Skeletal muscle tissue (tissue), 4 donors: ENCODE results near the gene S100Z. TPM values are rescaled to one million over a fixed set of nuclear protein-coding genes. Genes with fewer than 3 reads are reported as not detected.

Experiments used
- H3K27ac ChIP-seq: one replicate; pipeline ENCODE4 v1.7.0; 2013; ENCODE audit warnings: mild to moderate bottlenecking, low read depth, low read length, inconsistent platforms
- H3K27me3 ChIP-seq, 3 donors: one replicate each; pipeline ENCODE4 v1.7.0; 2013; ENCODE audit warnings: low read length in 3 of 3; ENCODE audit not compliant: control insufficient read depth in 3 of 3, insufficient read depth in 3 of 3
- H3K36me3 ChIP-seq, 3 donors: one replicate each; pipeline ENCODE4 v1.7.0; 2013; ENCODE audit warnings: low read length in 3 of 3; ENCODE audit not compliant: control insufficient read depth in 3 of 3, insufficient read depth in 3 of 3
- H3K4me1 ChIP-seq, 3 donors: one replicate each; pipeline ENCODE4 v1.7.0; 2013; ENCODE audit warnings: low read length in 3 of 3, mild to moderate bottlenecking in 3 of 3; ENCODE audit not compliant: control insufficient read depth in 3 of 3, insufficient read depth in 3 of 3
- H3K4me3 ChIP-seq, 3 donors: one replicate each; pipeline ENCODE4 v1.7.0; 2013; ENCODE audit warnings: low read length in 3 of 3
- H3K9ac ChIP-seq, 3 donors: one replicate each; pipeline ENCODE4 v1.7.0; 2013; ENCODE audit warnings: low read length in 3 of 3, mild to moderate bottlenecking in 3 of 3, moderate library complexity in 2 of 3, low read depth in 1 of 3
- H3K9me3 ChIP-seq, 3 donors: one replicate each; pipeline ENCODE4 v1.7.0; 2013; ENCODE audit warnings: low read length in 3 of 3; ENCODE audit not compliant: control insufficient read depth in 3 of 3
- total RNA-seq: library from RNA; depleted of rRNA; stranded (reverse); fragments of >200 nt; gene quantifications from one replicate; pipeline ENCODE4 v1.2.3, GENCODE V29; 2014
- donor health status: Osteomylitis.

The S100Z gene
- not detected for total RNA-seq

DNA sequence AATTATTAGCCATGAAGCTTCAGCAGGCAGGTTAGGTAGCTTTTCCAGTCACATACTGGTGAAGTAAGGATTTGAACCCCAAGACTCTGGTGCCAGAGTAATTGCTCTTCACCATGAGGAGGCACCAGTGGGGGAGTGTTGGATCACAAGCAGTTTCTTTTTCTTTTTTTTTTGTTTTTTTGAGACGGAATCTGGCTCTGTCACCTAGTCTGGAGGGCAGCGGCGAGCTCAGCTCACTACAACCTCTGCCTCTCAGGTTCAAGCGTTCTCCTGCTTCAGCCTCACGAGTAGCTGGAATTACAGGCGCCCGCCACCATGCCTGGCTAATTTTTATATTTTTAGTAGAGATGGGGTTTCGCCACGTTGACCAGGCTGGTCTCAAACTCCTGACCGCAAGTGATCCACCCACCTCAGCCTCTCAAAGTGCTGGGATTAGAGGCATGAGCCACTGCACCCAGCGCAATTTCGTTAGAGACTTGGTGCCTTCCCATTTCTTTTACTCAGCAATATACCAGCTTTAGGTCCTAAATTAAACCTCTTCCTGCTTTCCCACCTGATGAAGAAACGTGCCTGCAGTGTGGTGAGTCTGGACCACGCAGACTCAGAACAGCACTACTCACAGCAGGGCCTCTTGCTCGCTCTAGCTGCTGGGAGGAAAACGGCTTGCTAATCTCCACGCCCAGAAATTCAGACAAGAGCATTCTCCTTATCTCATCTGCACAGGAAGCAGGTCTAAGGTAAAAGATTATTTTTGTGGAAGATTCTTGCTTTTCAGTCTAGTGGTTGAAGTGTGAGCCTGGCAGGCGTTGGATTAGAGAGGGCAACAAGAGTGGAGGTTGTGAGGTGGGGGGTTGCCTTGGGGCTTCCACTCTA, at the start of gene S100Z:
TSS of gene S100Z (plus strand) at position 596 of the 873 bp plus-strand sequence. CDS start 25,346 bp downstream, outside the sequence.
- peaks cover 0 to 3% (median 0%) of the 10 kb centered on the region in 3 donors for H3K4me1 ChIP-seq
- no peaks in the 10 kb centered on the region for H3K27me3 ChIP-seq
- no peak within 1 kb of the TSS for H3K27ac ChIP-seq
- H3K9ac ChIP-seq, result no peak within 1 kb of the TSS
- no peaks in the 10 kb centered on the region for H3K36me3 ChIP-seq
- H3K9me3 ChIP-seq, result no peaks in the 10 kb centered on the region
- no peak within 1 kb of the TSS for H3K4me3 ChIP-seq

- Histone ChIP-seq H3K4me1 (no peaks in the 10 kb centered on the region), H3K4me3 (no peak overlapping the region), H3K27me3 (no peaks in the 10 kb centered on the region), H3K9me3 (no peaks in the 10 kb centered on the region), H3K27ac (no peak overlapping the region), H3K9ac (no peak overlapping the region), H3K36me3 (no peaks in the 10 kb centered on the region)
Measured at GRCh38 chr5:76800579-76800978, 49.2 kb upstream of the S100Z start.

GRCh38 chr5:76801159-76801802, 48.5 kb upstream of the S100Z start:
- Histone ChIP-seq H3K9ac (no peak overlapping the region), H3K4me1 (no peaks in the 10 kb centered on the region), H3K27ac (no peak overlapping the region), H3K27me3 (no peaks in the 10 kb centered on the region), H3K4me3 (no peak overlapping the region), H3K9me3 (no peaks in the 10 kb centered on the region), H3K36me3 (no peaks in the 10 kb centered on the region)

DNA sequence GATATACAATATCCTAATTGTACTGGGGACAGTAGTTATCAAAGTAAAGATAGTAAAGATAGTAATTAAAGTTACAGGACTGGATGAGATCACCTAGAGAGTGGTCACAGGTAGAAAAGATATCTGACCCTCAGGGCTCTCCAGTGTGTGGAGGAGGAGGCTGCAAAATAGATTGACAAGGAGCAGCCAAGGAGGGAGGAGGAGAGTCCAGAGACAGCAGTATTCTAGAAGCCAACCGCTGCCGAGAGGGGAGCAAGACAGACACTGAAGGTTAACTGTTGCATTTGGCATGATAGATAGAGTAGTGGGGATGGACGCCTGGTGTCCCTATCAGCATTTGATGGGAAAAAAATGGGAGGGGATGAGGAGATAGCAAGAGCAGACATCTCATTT, 48.0 kb upstream of the S100Z start:
- no peak overlapping the region for H3K9ac ChIP-seq

GRCh38 chr5:76804266-76804665, 45.5 kb upstream of the S100Z start:
- Histone ChIP-seq H3K9ac (no peak overlapping the region), H3K36me3 (no peaks in the 10 kb centered on the region)

More for the DNA sequence above, 48.0 kb upstream of the S100Z start:
- H3K27me3 ChIP-seq, result no peaks in the 10 kb centered on the region
- H3K27ac ChIP-seq, result no peak overlapping the region
- H3K9me3 ChIP-seq, result no peaks in the 10 kb centered on the region
- H3K36me3 ChIP-seq, result no peaks in the 10 kb centered on the region
- H3K4me3 ChIP-seq, result no peak overlapping the region
- no peaks in the 10 kb centered on the region for H3K4me1 ChIP-seq

GRCh38 chr5:76805821-76806505, 43.9 kb upstream of the S100Z start:
- Histone ChIP-seq H3K9ac (no peak overlapping the region), H3K27me3 (no peaks in the 10 kb centered on the region), H3K36me3 (no peaks in the 10 kb centered on the region), H3K4me3 (no peak overlapping the region), H3K4me1 (no peaks in the 10 kb centered on the region), H3K27ac (no peak overlapping the region), H3K9me3 (no peaks in the 10 kb centered on the region)

More at GRCh38 chr5:76804266-76804665, 45.5 kb upstream of the S100Z start:
- Histone ChIP-seq H3K4me1 (no peaks in the 10 kb centered on the region), H3K9me3 (no peaks in the 10 kb centered on the region), H3K27ac (no peak overlapping the region), H3K4me3 (no peak overlapping the region), H3K27me3 (no peaks in the 10 kb centered on the region)

DNA sequence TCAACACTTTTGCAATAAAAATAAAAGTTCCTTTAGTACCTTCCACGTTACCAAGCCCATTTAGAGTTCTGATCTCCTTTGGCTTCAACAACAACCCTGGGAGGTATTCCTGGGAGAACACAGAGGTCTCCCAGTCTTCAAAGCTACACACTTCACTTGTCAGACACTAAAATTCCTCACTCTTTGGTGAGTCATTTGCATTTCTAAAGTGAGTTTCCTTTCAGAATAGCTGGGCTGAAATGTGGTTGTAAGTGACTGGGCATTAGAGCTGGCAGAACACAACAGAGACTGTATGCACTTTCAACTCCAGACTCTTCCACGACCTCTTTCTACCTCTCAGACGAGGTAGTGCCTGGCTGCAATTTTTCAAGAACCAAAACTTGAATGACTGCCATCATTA, 42.5 kb upstream of the S100Z start:
- H3K27me3 ChIP-seq, result no peaks in the 10 kb centered on the region
- no peaks in the 10 kb centered on the region for H3K4me1 ChIP-seq
- no peak overlapping the region for H3K4me3 ChIP-seq
- H3K9me3 ChIP-seq, result no peaks in the 10 kb centered on the region
- no peak overlapping the region for H3K9ac ChIP-seq
- H3K27ac ChIP-seq, result no peak overlapping the region
- H3K36me3 ChIP-seq, result no peaks in the 10 kb centered on the region

DNA sequence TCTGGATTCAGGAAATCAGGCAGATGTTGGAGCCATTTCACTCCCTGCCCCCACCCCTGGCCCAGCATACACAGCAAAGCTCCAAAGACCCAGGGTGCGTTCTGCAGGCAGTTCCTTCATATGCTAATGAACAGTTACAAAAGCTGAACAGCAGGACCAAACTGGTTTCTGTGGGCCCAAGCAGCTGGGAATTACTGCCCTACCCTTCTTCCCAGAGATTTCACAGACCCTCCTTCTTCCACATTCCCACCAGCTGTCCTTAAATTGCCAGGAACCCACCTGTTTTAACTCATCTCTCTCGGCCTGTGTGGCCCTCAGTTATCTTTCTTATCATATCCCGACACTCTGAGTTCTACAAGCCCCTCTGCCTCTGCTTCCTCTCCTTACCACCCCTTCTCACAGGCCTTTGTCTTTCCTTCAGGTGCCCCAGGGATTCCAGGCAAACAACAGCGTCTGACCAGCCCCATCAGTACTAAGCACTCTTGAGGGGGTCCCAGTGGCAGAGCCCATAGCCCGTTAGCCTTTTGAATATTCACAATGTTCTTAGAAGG, 41.6 kb upstream of the S100Z start:
- Histone ChIP-seq H3K9me3 (no peaks in the 10 kb centered on the region), H3K4me3 (no peak overlapping the region), H3K27ac (no peak overlapping the region), H3K9ac (no peak overlapping the region), H3K4me1 (no peaks in the 10 kb centered on the region), H3K36me3 (no peaks in the 10 kb centered on the region), H3K27me3 (no peaks in the 10 kb centered on the region)

- no peaks in the 10 kb centered on the region for H3K36me3 ChIP-seq
Measured at GRCh38 chr5:76809141-76809540, 40.7 kb upstream of the S100Z start.

More at GRCh38 chr5:76809141-76809540, 40.7 kb upstream of the S100Z start:
- no peaks in the 10 kb centered on the region for H3K4me1 ChIP-seq
- H3K4me3 ChIP-seq, result no peak overlapping the region
- no peaks in the 10 kb centered on the region for H3K27me3 ChIP-seq
- H3K9me3 ChIP-seq, result no peaks in the 10 kb centered on the region
- H3K9ac ChIP-seq, result no peak overlapping the region
- H3K27ac ChIP-seq, result no peak overlapping the region
